ENCODE results near the gene CD3G.

Gene CD3G

GRCh38 chr11:118343248-118343647 is 896 bp upstream of the CD3G start:
- no peak overlapping the region for H3K27ac ChIP-seq (ENCODE audit: low read length)
- H3K4me3 ChIP-seq (ENCODE audit: low read length in 2 of 2) = no peak overlapping the region
- H3K27me3 ChIP-seq (ENCODE audit: control insufficient read depth in 1 of 2, insufficient read depth in 2 of 2, low read length in 2 of 2) = peaks cover 13 to 16% of the 10 kb centered on the region in 2 donors

GRCh38 chr11:118349475-118349874 is 5.3 kb downstream of the CD3G start:
- peaks cover 3 to 6% of the 10 kb centered on the region in 2 donors for H3K27me3 ChIP-seq (ENCODE audit: control insufficient read depth in 1 of 2, insufficient read depth in 2 of 2, low read length in 2 of 2)

More at GRCh38 chr11:118343248-118343647, 896 bp upstream of the CD3G start:
- no peak overlapping the region for H3K9ac ChIP-seq (ENCODE audit: low read length in 2 of 2)
- H3K9me3 ChIP-seq (ENCODE audit: control insufficient read depth in 2 of 2, low read length in 2 of 2) = no peaks in the 10 kb centered on the region
- no peaks in the 10 kb centered on the region for H3K4me1 ChIP-seq (ENCODE audit: control insufficient read depth, insufficient read depth, low read length)
- H3K36me3 ChIP-seq (ENCODE audit: control insufficient read depth in 2 of 2, insufficient read depth in 2 of 2, low read length in 2 of 2) = no peaks in the 10 kb centered on the region

GRCh38 chr11:118353084-118353710 is 9.1 kb downstream of the CD3G start:
- Histone ChIP-seq H3K36me3 (ENCODE audit: control insufficient read depth in 2 of 2, insufficient read depth in 2 of 2, low read length in 2 of 2) (no peaks in the 10 kb centered on the region), H3K4me1 (ENCODE audit: control insufficient read depth, insufficient read depth, low read length) (no peaks in the 10 kb centered on the region), H3K9ac (ENCODE audit: low read length in 2 of 2) (no peak overlapping the region), H3K27ac (ENCODE audit: low read length) (no peak overlapping the region), H3K27me3 (ENCODE audit: control insufficient read depth in 1 of 2, insufficient read depth in 2 of 2, low read length in 2 of 2) (peaks cover 3 to 4% of the 10 kb centered on the region in 2 donors), H3K9me3 (ENCODE audit: control insufficient read depth in 2 of 2, low read length in 2 of 2) (no peaks in the 10 kb centered on the region), H3K4me3 (ENCODE audit: low read length in 2 of 2) (no peak overlapping the region)

More at GRCh38 chr11:118349475-118349874, 5.3 kb downstream of the CD3G start:
- Histone ChIP-seq H3K36me3 (ENCODE audit: control insufficient read depth in 2 of 2, insufficient read depth in 2 of 2, low read length in 2 of 2) (no peaks in the 10 kb centered on the region), H3K9me3 (ENCODE audit: control insufficient read depth in 2 of 2, low read length in 2 of 2) (no peaks in the 10 kb centered on the region), H3K4me1 (ENCODE audit: control insufficient read depth, insufficient read depth, low read length) (no peaks in the 10 kb centered on the region), H3K9ac (ENCODE audit: low read length in 2 of 2) (no peak overlapping the region), H3K27ac (ENCODE audit: low read length) (no peak overlapping the region), H3K4me3 (ENCODE audit: low read length in 2 of 2) (no peak overlapping the region)

GRCh38 chr11:118358071-118358470 is 13.9 kb downstream of the CD3G start:
- H3K27me3 ChIP-seq (ENCODE audit: control insufficient read depth in 1 of 2, insufficient read depth in 2 of 2, low read length in 2 of 2) = no peaks in the 10 kb centered on the region

DNA sequence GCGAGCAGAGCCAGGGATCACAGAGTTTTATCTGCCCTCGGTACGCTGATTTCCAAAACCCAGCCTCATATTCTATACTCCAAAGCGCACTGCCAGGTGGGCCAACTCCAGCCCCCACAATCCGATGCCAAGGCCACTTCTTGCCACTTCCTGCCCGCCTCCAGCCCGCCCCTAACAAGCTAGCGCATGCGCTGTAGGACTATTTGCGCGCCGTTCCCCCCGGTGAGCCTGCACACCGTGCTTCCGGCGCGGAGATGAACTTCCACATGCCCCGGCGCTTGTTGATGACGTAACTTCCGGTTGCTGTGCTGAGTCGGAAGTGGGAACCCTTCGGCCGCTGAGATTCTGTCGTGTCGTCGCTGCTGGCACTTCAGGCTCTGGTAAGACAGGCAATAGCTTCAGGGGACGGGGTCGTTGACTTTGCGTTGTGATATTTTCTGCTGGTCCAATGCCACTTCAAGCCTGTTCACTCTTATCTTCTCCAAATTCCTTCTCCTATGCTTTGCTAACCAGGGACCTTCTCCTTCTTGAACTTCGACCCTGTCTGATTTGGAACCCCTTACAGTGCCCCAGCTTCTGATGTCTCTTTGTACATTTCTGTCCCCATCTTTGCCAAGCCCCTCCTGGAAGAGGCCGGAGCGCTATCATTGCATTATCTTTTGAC is 15.3 kb downstream of the CD3G start, which contains the start of gene UBE4A:
Gene UBE4A, plus strand, starts transcription at position 306 of the 664 bp plus-strand sequence. CDS start 5,481 bp downstream, outside the sequence.
- peak within 1 kb of the TSS; percentile 84 to 97 for H3K9ac ChIP-seq (ENCODE audit: low read length in 2 of 2)
- H3K27me3 ChIP-seq (ENCODE audit: control insufficient read depth in 1 of 2, insufficient read depth in 2 of 2, low read length in 2 of 2) = no peaks in the 10 kb centered on the region
- no peaks in the 10 kb centered on the region for H3K9me3 ChIP-seq (ENCODE audit: control insufficient read depth in 2 of 2, low read length in 2 of 2)
- peaks cover 4% of the 10 kb centered on the region for H3K4me1 ChIP-seq (ENCODE audit: control insufficient read depth, insufficient read depth, low read length)
- peak within 1 kb of the TSS; percentile 92 to 99 for H3K4me3 ChIP-seq (ENCODE audit: low read length in 2 of 2)
- no peaks in the 10 kb centered on the region for H3K36me3 ChIP-seq (ENCODE audit: control insufficient read depth in 2 of 2, insufficient read depth in 2 of 2, low read length in 2 of 2)
- peak within 1 kb of the TSS; percentile 26 for H3K27ac ChIP-seq (ENCODE audit: low read length)

More at GRCh38 chr11:118358071-118358470, 13.9 kb downstream of the CD3G start:
- H3K9me3 ChIP-seq (ENCODE audit: control insufficient read depth in 2 of 2, low read length in 2 of 2) = no peaks in the 10 kb centered on the region
- H3K36me3 ChIP-seq (ENCODE audit: control insufficient read depth in 2 of 2, insufficient read depth in 2 of 2, low read length in 2 of 2) = no peaks in the 10 kb centered on the region
- H3K4me1 ChIP-seq (ENCODE audit: control insufficient read depth, insufficient read depth, low read length) = peaks cover 4% of the 10 kb centered on the region
- H3K4me3 ChIP-seq (ENCODE audit: low read length in 2 of 2) = no peak overlapping the region
- H3K27ac ChIP-seq (ENCODE audit: low read length) = no peak overlapping the region
- no peak overlapping the region for H3K9ac ChIP-seq (ENCODE audit: low read length in 2 of 2)

DNA sequence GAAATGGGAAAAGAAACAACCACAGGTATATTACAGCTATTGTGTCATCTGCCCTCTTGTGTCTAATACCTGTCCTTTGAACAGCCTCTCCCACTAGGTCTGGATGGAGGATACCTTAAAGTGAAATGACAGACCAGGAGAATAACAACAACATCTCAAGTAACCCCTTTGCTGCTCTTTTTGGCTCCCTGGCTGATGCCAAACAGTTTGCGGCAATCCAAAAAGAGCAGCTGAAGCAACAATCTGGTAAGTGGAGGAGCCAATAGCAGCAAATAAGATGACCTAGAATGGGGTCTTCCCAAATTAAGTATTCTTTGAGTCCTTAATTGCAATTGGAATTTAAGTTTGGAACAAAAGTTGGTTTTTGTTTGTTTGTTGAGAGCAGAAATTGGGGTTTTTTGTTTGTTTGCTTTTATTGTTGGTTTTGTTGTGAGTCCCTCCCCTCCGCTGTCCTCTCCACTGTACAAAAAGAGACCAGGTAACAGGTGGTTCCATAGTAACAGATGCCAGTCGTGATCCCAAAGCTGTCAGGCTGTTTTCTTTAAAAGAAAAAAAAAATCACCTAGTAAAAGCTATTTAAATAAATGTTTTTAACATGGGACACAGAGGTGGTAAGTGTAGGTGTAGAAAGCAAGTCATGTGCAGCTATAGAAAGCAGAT is 20.9 kb downstream of the CD3G start:
- H3K27me3 ChIP-seq (ENCODE audit: control insufficient read depth in 1 of 2, insufficient read depth in 2 of 2, low read length in 2 of 2) = no peaks in the 10 kb centered on the region
- H3K9me3 ChIP-seq (ENCODE audit: control insufficient read depth in 2 of 2, low read length in 2 of 2) = no peaks in the 10 kb centered on the region
- H3K27ac ChIP-seq (ENCODE audit: low read length) = no peak overlapping the region
- H3K9ac ChIP-seq (ENCODE audit: low read length in 2 of 2) = no peak overlapping the region
- H3K4me3 ChIP-seq (ENCODE audit: low read length in 2 of 2) = no peak overlapping the region
- peaks cover 27 to 28% of the 10 kb centered on the region in 2 donors for H3K36me3 ChIP-seq (ENCODE audit: control insufficient read depth in 2 of 2, insufficient read depth in 2 of 2, low read length in 2 of 2)
- H3K4me1 ChIP-seq (ENCODE audit: control insufficient read depth, insufficient read depth, low read length) = peaks cover 2% of the 10 kb centered on the region

DNA sequence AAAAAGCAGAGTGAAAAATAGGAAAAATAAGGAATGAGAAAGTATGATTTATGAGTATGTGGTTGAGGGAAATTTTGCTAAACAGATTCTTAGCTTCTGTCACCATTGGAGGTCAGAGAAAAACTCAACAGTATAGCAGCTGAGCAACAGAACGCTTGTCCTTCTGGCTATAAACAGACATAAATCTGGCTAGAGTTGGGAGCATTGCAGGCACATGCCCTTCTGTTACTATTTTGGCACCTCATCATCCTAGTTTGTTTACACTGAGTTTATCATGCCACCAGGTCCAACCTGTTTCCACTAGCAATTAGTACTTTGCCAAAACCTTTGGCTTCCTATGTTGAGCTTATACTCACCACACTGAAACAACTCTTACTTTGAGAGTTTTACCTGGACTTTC is 22.1 kb downstream of the CD3G start:
- Histone ChIP-seq H3K9ac (ENCODE audit: low read length in 2 of 2) (no peak overlapping the region), H3K36me3 (ENCODE audit: control insufficient read depth in 2 of 2, insufficient read depth in 2 of 2, low read length in 2 of 2) (peaks cover 36 to 38% of the 10 kb centered on the region in 2 donors)

DNA sequence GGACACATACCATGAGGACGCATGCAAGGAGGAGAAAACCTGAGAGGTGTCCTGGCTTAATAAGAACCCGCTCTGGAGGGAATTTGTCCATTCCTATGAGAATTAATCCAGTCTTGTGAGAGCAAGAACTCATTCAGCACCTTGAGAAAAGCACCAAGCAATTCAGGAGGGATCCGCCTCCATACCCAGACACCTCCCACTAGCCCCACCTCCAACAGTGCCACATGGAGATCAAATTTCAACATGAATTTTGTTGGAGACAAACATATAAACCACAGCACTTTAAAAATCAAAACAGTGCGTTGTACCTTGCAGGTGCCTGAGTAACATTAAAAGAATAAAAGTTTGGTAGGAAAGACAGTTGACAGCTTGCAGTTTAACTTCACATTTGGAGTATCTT is 26.6 kb downstream of the CD3G start:
- H3K9me3 ChIP-seq (ENCODE audit: control insufficient read depth in 2 of 2, low read length in 2 of 2) = no peaks in the 10 kb centered on the region
- H3K36me3 ChIP-seq (ENCODE audit: control insufficient read depth in 2 of 2, insufficient read depth in 2 of 2, low read length in 2 of 2) = peaks cover 57 to 59% of the 10 kb centered on the region in 2 donors
- no peaks in the 10 kb centered on the region for H3K4me1 ChIP-seq (ENCODE audit: control insufficient read depth, insufficient read depth, low read length)
- no peak overlapping the region for H3K4me3 ChIP-seq (ENCODE audit: low read length in 2 of 2)
- no peak overlapping the region for H3K9ac ChIP-seq (ENCODE audit: low read length in 2 of 2)
- H3K27ac ChIP-seq (ENCODE audit: low read length) = no peak overlapping the region
- H3K27me3 ChIP-seq (ENCODE audit: control insufficient read depth in 1 of 2, insufficient read depth in 2 of 2, low read length in 2 of 2) = no peaks in the 10 kb centered on the region

More for the DNA sequence above, 22.1 kb downstream of the CD3G start:
- Histone ChIP-seq H3K27me3 (ENCODE audit: control insufficient read depth in 1 of 2, insufficient read depth in 2 of 2, low read length in 2 of 2) (no peaks in the 10 kb centered on the region), H3K27ac (ENCODE audit: low read length) (no peak overlapping the region), H3K9me3 (ENCODE audit: control insufficient read depth in 2 of 2, low read length in 2 of 2) (no peaks in the 10 kb centered on the region), H3K4me3 (ENCODE audit: low read length in 2 of 2) (no peak overlapping the region), H3K4me1 (ENCODE audit: control insufficient read depth, insufficient read depth, low read length) (no peaks in the 10 kb centered on the region)

DNA sequence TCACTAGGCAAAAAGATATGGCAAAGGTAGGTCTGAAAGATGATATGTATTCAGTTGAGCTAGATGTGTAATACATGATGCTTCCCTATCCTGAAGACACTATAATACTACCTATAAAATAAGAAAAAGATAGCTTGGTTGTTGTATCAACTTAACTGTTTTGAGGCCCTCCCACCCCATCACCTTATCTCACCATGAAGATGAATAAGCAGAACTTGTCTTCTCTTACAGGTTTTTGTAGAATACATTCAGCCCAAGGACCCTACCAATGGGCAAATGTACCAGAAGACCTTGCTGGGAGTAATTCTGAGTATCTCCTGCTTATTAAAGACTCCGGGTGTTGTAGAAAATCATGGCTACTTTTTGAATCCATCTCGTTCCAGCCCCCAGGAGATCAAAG is 29.1 kb downstream of the CD3G start:
- Histone ChIP-seq H3K36me3 (ENCODE audit: control insufficient read depth in 2 of 2, insufficient read depth in 2 of 2, low read length in 2 of 2) (peaks cover 58 to 64% of the 10 kb centered on the region in 2 donors), H3K9me3 (ENCODE audit: control insufficient read depth in 2 of 2, low read length in 2 of 2) (no peaks in the 10 kb centered on the region), H3K4me3 (ENCODE audit: low read length in 2 of 2) (no peak overlapping the region), H3K27me3 (ENCODE audit: control insufficient read depth in 1 of 2, insufficient read depth in 2 of 2, low read length in 2 of 2) (no peaks in the 10 kb centered on the region), H3K9ac (ENCODE audit: low read length in 2 of 2) (no peak overlapping the region), H3K27ac (ENCODE audit: low read length) (no peak overlapping the region), H3K4me1 (ENCODE audit: control insufficient read depth, insufficient read depth, low read length) (no peaks in the 10 kb centered on the region)

DNA sequence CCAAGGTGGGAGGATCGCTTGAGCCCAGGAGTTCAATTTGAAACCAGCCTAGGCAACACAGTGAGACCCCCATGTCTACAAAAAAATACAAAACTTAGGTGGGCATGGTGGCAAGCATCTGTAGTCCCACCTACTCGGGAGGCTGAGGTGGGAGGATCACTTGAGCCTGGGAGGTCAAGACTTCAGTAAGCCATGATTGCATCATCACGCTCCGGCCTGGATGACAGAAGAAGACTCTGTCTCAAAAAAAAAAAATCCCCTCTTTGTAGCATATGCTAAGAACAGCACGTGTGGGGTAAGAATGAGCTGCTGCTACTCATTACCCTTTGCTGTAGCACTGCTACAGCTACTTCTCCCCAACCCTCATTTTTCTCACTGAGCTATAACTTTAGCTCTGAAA is 29.7 kb downstream of the CD3G start:
- Histone ChIP-seq H3K9me3 (ENCODE audit: control insufficient read depth in 2 of 2, low read length in 2 of 2) (no peaks in the 10 kb centered on the region), H3K9ac (ENCODE audit: low read length in 2 of 2) (no peak overlapping the region), H3K27me3 (ENCODE audit: control insufficient read depth in 1 of 2, insufficient read depth in 2 of 2, low read length in 2 of 2) (no peaks in the 10 kb centered on the region), H3K36me3 (ENCODE audit: control insufficient read depth in 2 of 2, insufficient read depth in 2 of 2, low read length in 2 of 2) (peaks cover 55 to 62% of the 10 kb centered on the region in 2 donors), H3K4me3 (ENCODE audit: low read length in 2 of 2) (no peak overlapping the region), H3K27ac (ENCODE audit: low read length) (no peak overlapping the region), H3K4me1 (ENCODE audit: control insufficient read depth, insufficient read depth, low read length) (no peaks in the 10 kb centered on the region)

Data from stomach smooth muscle (tissue), 2 donors.